NB4 (cell line): ENCODE measurements around the gene LIMK2.

Source experiments
- MYC ChIP-seq: IDR thresholded peaks from 2 replicates; pipeline ENCODE4 v1.6.1; 2011; ENCODE audit warnings: low read depth, low read length
- POLR2A ChIP-seq: IDR thresholded peaks from 2 replicates; pipeline ENCODE4 v1.6.1; 2011; ENCODE audit warnings: mild to moderate bottlenecking; ENCODE audit not compliant: insufficient read length; ENCODE audit errors: extremely low read depth
- TF ChIP-seq, protein P1 (sequence below): IDR thresholded peaks from one replicate; pipeline ENCODE4 v1.5.1; 2012; ENCODE audit warnings: low read depth, low read length
- TF ChIP-seq, protein P2 (sequence below): IDR thresholded peaks from 2 replicates; pipeline ENCODE4 v1.6.1; 2011; ENCODE audit warnings: low read depth, low read length

DNA sequence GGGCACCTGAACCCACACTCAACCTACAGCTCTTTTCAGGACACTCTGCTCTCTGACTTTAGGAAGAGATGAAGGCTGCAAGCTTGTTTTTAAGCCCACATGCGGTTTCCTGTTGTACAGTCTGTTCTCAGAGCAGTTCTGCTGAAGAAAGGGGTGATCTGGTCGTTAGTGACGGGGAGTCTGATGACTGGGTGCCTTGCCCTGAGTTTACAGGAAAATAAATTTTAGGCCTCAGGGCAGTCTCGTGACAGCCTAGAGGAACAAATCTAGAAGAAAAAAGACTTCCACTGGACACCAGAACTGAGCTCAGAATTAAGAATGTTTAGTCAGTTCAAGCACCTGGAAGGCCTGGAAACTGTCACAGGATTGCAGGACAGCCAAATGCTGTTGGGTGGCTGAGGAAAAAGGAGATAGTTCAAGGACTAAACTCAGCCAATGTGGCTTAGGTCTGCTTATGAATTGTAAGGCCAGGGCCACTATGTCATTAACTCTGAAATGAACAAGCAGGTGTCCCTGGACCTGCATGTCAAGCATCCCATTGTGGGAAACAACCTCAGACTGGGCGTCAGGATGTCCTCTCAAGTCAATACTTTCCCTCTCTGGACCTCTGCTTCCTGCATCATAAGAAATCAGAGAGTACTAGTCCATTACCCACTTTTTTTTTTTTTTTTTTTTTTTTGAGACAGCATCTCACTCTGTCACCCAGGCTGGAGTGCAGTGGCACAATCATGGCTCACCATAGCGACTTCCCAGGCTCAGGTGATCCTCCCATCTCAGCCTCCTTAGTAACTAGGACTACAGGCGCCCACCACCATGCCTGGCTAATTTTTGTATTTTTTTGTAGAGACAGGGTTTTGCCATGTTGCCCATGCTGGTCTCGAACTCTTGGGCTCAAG is 74.5 kb downstream of the LIMK2 start:
- no peak for TF ChIP-seq POLR2A
- TF ChIP-seq, protein P1, sequence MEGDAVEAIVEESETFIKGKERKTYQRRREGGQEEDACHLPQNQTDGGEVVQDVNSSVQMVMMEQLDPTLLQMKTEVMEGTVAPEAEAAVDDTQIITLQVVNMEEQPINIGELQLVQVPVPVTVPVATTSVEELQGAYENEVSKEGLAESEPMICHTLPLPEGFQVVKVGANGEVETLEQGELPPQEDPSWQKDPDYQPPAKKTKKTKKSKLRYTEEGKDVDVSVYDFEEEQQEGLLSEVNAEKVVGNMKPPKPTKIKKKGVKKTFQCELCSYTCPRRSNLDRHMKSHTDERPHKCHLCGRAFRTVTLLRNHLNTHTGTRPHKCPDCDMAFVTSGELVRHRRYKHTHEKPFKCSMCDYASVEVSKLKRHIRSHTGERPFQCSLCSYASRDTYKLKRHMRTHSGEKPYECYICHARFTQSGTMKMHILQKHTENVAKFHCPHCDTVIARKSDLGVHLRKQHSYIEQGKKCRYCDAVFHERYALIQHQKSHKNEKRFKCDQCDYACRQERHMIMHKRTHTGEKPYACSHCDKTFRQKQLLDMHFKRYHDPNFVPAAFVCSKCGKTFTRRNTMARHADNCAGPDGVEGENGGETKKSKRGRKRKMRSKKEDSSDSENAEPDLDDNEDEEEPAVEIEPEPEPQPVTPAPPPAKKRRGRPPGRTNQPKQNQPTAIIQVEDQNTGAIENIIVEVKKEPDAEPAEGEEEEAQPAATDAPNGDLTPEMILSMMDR, result no peak
- TF ChIP-seq, protein P2, sequence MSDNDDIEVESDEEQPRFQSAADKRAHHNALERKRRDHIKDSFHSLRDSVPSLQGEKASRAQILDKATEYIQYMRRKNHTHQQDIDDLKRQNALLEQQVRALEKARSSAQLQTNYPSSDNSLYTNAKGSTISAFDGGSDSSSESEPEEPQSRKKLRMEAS, result no peak
- no peak for TF ChIP-seq MYC
